HepG2 (cell line): ENCODE measurements around the gene MYLK. TPM values are rescaled to one million over a fixed set of nuclear protein-coding genes. Genes with fewer than 3 reads are reported as not detected.

Experiments used
- ATF3 ChIP-seq: sonication (generic); formaldehyde crosslinking; IDR thresholded peaks from 2 replicates; pipeline ENCODE4 v1.4.0; 2020; ENCODE audit warnings: missing genetic modification reagents
- ATRX ChIP-seq: sonication (generic); formaldehyde crosslinking; IDR thresholded peaks from 2 replicates; pipeline ENCODE4 v1.4.0; 2020; ENCODE audit warnings: missing genetic modification reagents, borderline replicate concordance
- CCDC6 ChIP-seq: sonication (generic); formaldehyde crosslinking; IDR thresholded peaks from 2 replicates; pipeline ENCODE4 v1.8.1; 2022; ENCODE audit warnings: mild to moderate bottlenecking, missing genetic modification reagents, moderate library complexity
- DZIP1 ChIP-seq: sonication (generic); formaldehyde crosslinking; IDR thresholded peaks from 2 replicates; pipeline ENCODE4 v1.5.0; 2020; ENCODE audit warnings: mild to moderate bottlenecking, missing genetic modification reagents
- FUBP1 ChIP-seq: sonication (generic); formaldehyde crosslinking; IDR thresholded peaks from 2 replicates; pipeline ENCODE4 v1.5.1; 2020; ENCODE audit warnings: missing genetic modification reagents, mild to moderate bottlenecking, borderline replicate concordance
- GABPB1 ChIP-seq: IDR thresholded peaks from 2 replicates; pipeline ENCODE4 v1.6.1; 2016; ENCODE audit warnings: mild to moderate bottlenecking, missing genetic modification reagents, moderate library complexity, missing compliant biosample characterization
- KLF12 ChIP-seq: sonication (generic); formaldehyde crosslinking; IDR thresholded peaks from 2 replicates; pipeline ENCODE4 v1.4.0; 2020; ENCODE audit warnings: missing genetic modification reagents, borderline replicate concordance
- KLF9 ChIP-seq: IDR thresholded peaks from 2 replicates; pipeline ENCODE4 v1.6.1; 2016; ENCODE audit warnings: low read depth
- PRDM4 ChIP-seq: sonication (generic); formaldehyde crosslinking; IDR thresholded peaks from 2 replicates; pipeline ENCODE4 v1.9.0; 2021; ENCODE audit warnings: missing genetic modification reagents, borderline replicate concordance
- RNF219 ChIP-seq: sonication (generic); formaldehyde crosslinking; IDR thresholded peaks from 2 replicates; pipeline ENCODE4 v1.5.0; 2020; ENCODE audit warnings: mild to moderate bottlenecking, missing genetic modification reagents
- TGIF2 ChIP-seq: IDR thresholded peaks from 2 replicates; pipeline ENCODE4 v1.6.1; 2016; ENCODE audit warnings: control low read depth, missing compliant biosample characterization
- ZNF160 ChIP-seq: sonication (generic); formaldehyde crosslinking; IDR thresholded peaks from 2 replicates; pipeline ENCODE4 v1.8.0; 2022; ENCODE audit warnings: mild to moderate bottlenecking, inconsistent platforms, missing genetic modification reagents
- ZNF546 ChIP-seq: sonication (generic); formaldehyde crosslinking; conservative IDR thresholded peaks from 2 replicates; pipeline ENCODE4 v1.8.1; 2023; ENCODE audit warnings: mild to moderate bottlenecking, missing genetic modification reagents
- ZNF558 ChIP-seq: sonication (generic); formaldehyde crosslinking; IDR thresholded peaks from 2 replicates; pipeline ENCODE4 v1.9.0; 2022; ENCODE audit warnings: mild to moderate bottlenecking, missing genetic modification reagents, borderline replicate concordance
- ZNF644 ChIP-seq: IDR thresholded peaks from 2 replicates; pipeline ENCODE4 v1.6.1; 2016; ENCODE audit warnings: low read depth
- polyA plus RNA-seq, 8 experiments: library from polyadenylated mRNA; depleted of rRNA in 3 of 8; stranded (reverse) in 7 of 8; unstranded in 1 of 8; fragments of >200 nt; fragmentation: Illumina TruSeq in 4 of 8; extraction: Trizol in 4 of 8; gene quantifications; 2 replicates each; pipeline versions ENCODE4 v1.2.1 to v1.2.3, GENCODE V29; 2011 to 2016; ENCODE audit warnings: low read depth in 4 of 8, missing spikeins in 1 of 8, mixed read lengths in 1 of 8; ENCODE audit not compliant: insufficient read depth in 1 of 8
- total RNA-seq, 5 experiments: library from RNA; depleted of rRNA; stranded (reverse); fragments of >200 nt; fragmentation: Illumina TruSeq; extraction: Trizol; gene quantifications; 2 replicates each; pipeline ENCODE4 v1.2.3, GENCODE V29; 2016; ENCODE audit warnings: low read depth in 1 of 5

The MYLK gene
- total and polyA plus RNA-seq, 2 of the 13 experiments (the other 11 are each of a cell fraction or from before 2014, with no cell fraction given), result 10.6 to 34.9 TPM

- TF ChIP-seq PRDM4 (no peak), ZNF558 (CRISPR knock-in tag) (0 out of 2 replicates have a peak, but pooled peaks have one; percentile 39), ATRX (CRISPR knock-in tag) (no peak), ZNF546 (CRISPR knock-in tag) (no peak), ATF3 (CRISPR knock-in tag) (no peak), DZIP1 (CRISPR knock-in tag) (no peak), RNF219 (CRISPR knock-in tag) (no peak), ZNF160 (CRISPR knock-in tag) (no peak), FUBP1 (CRISPR knock-in tag) (no peak), TGIF2 (CRISPR knock-in tag) (0 out of 2 replicates have a peak, but pooled peaks have one; percentile 37), ZNF644 (CRISPR knock-in tag) (0 out of 2 replicates have a peak, but pooled peaks have one; percentile 48), GABPB1 (CRISPR knock-in tag) (0 out of 2 replicates have a peak, but pooled peaks have one; percentile 16), KLF9 (CRISPR knock-in tag) (no peak), CCDC6 (no peak; the same call in 1 of the 2 replicates), KLF12 (CRISPR knock-in tag) (no peak)
Measured at GRCh38 chr3:123642182-123642956, 241.8 kb downstream of the MYLK start (continued).
